ENCODE measurements around the gene PDE11A.

The PDE11A gene

DNA sequence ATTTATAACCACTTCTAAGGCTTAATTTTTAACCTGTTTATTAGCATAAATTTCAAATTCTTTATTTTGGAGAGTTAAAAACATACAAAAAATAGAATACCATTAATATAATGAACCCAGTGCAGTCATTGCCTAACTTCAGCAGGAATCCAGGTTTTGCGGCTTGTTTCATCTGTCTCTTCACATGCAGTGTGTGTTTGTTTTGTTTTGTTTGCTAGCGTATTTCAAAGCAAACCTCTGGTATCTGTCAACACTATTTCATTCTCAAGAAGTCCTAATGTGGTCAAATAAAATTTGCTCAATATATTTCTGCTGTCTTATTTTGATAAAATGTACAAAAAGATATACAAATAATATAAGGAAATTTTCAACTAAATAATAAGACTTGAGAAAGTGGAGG, 351.5 kb downstream of the PDE11A start:
- TF ChIP-seq REST (IDR thresholded peaks at IDR 0.05; ENCODE audit: insufficient read depth in 1 of 2, low read depth in 2 of 2, low read length in 2 of 2): no peak
- TF ChIP-seq FOXP2 (optimal IDR thresholded peaks at IDR 0.05; ENCODE audit: borderline replicate concordance, extremely low read depth, extremely low read length, insufficient read depth): no peak

DNA sequence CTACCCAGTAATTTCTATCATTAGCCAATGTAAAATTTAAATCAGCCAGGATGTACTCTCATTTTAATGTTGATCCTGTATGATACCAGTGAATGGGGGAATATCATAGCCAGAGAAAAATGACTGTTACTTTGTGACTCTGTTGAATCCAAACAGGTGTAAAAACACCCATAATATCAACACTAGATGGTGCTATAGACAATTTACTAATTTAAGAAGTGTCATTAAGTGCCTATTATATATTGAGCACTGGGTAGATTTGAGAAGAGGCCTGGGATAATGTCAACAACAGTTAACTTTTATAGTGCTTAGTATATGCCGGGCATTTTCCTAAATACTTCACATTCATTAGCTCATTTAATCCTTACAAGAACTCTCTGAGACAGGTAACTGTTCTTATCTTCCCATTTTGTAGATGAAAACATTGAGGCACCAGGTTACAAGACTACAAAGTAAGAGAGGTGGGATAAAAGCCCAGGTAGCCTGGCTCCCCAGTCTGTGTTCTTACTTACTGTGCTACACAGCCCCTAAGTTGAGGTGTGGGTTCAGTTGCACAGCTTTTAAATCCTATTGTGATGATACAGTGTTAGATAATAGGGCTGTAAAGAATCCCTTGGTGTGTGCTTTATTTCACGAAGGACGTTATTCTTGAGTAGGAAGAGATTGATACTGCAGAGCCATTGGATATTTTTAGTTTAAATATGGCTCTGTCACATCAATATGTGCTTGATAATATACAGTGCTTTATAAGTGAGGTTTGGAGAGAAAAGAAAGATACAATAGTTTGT, 354.6 kb downstream of the PDE11A start:
- TF ChIP-seq FOXP2 (optimal IDR thresholded peaks at IDR 0.05; ENCODE audit: borderline replicate concordance, extremely low read depth, extremely low read length, insufficient read depth): no peak
- TF ChIP-seq POLR2AphosphoS5 (IDR thresholded peaks at IDR 0.05; ENCODE audit: low read depth, low read length): no peak
- no peak for TF ChIP-seq TAF1 (IDR thresholded peaks at IDR 0.05; ENCODE audit: borderline replicate concordance, insufficient read depth, low read length)
- TF ChIP-seq SIN3A (IDR thresholded peaks at IDR 0.05; ENCODE audit: borderline replicate concordance, insufficient read depth, low read length): no peak
- no peak for TF ChIP-seq REST (IDR thresholded peaks at IDR 0.05; ENCODE audit: insufficient read depth in 1 of 2, low read depth in 2 of 2, low read length in 2 of 2)

DNA sequence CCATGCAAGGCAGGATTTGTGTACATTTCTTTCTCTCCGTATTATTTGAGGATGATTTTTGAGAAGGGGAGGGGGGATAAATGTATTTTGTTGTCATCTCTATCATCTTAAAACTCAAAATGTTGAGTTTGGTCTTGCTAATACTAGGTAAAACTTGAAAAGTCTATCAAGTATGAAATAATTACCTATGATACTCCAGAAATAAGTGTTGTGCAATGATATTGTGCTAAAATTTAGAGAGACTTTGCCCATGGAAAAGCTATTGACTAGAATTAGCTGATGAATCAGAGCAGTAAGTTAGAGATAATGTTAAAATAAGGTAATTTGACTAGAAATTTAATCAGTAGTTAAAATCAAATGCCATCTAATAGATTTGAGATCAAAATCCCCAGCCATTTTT, 356.1 kb downstream of the PDE11A start:
- TF ChIP-seq SIN3A (IDR thresholded peaks at IDR 0.05; ENCODE audit: borderline replicate concordance, insufficient read depth, low read length) (no peak), POLR2AphosphoS5 (IDR thresholded peaks at IDR 0.05; ENCODE audit: low read depth, low read length) (no peak), TAF1 (IDR thresholded peaks at IDR 0.05; ENCODE audit: borderline replicate concordance, insufficient read depth, low read length) (no peak), REST (IDR thresholded peaks at IDR 0.05; ENCODE audit: insufficient read depth in 1 of 2, low read depth in 2 of 2, low read length in 2 of 2) (no peak), FOXP2 (optimal IDR thresholded peaks at IDR 0.05; ENCODE audit: borderline replicate concordance, extremely low read depth, extremely low read length, insufficient read depth) (no peak)

DNA sequence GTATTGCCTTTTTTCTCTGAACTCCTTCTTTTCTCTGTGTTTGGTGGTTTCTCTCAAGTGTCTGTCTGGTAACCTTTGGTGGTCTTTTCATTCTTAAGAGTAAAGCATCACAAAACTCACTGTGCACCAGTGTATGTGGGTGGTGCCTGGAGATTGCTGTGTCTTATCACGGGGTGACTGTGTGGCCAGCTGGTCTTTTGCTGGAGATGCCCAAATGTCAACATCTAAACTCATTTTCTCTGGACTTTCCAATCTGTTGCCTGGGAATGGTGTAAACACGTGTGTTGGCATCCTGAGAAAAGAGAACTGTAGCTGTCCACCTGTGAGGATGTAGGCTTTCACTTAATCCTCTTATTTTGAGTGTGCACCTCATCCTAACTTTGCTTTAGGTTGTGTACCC, 356.8 kb downstream of the PDE11A start:
- no peak for TF ChIP-seq SIN3A (IDR thresholded peaks at IDR 0.05; ENCODE audit: borderline replicate concordance, insufficient read depth, low read length)
- no peak for TF ChIP-seq POLR2AphosphoS5 (IDR thresholded peaks at IDR 0.05; ENCODE audit: low read depth, low read length)
- TF ChIP-seq FOXP2 (optimal IDR thresholded peaks at IDR 0.05; ENCODE audit: borderline replicate concordance, extremely low read depth, extremely low read length, insufficient read depth): no peak
- no peak for TF ChIP-seq REST (IDR thresholded peaks at IDR 0.05; ENCODE audit: insufficient read depth in 1 of 2, low read depth in 2 of 2, low read length in 2 of 2)
- no peak for TF ChIP-seq TAF1 (IDR thresholded peaks at IDR 0.05; ENCODE audit: borderline replicate concordance, insufficient read depth, low read length)

GRCh38 chr2:177714704-177715103, 357.9 kb downstream of the PDE11A start:
- no peak for TF ChIP-seq SIN3A (IDR thresholded peaks at IDR 0.05; ENCODE audit: borderline replicate concordance, insufficient read depth, low read length)
- no peak for TF ChIP-seq FOXP2 (optimal IDR thresholded peaks at IDR 0.05; ENCODE audit: borderline replicate concordance, extremely low read depth, extremely low read length, insufficient read depth)
- no peak for TF ChIP-seq POLR2AphosphoS5 (IDR thresholded peaks at IDR 0.05; ENCODE audit: low read depth, low read length)
- no peak for TF ChIP-seq TAF1 (IDR thresholded peaks at IDR 0.05; ENCODE audit: borderline replicate concordance, insufficient read depth, low read length)
- TF ChIP-seq REST (IDR thresholded peaks at IDR 0.05; ENCODE audit: insufficient read depth in 1 of 2, low read depth in 2 of 2, low read length in 2 of 2): no peak
